Measurements from ENCODE around the gene RHOBTB1. TPM values are rescaled to one million over a fixed set of nuclear protein-coding genes. Genes with fewer than 3 reads are reported as not detected.
A peak's percentile ranks its signal among the peaks of the same experiment; 100 is the strongest.

The RHOBTB1 gene
- total RNA-seq, 1 donor = 32.9 TPM

DNA sequence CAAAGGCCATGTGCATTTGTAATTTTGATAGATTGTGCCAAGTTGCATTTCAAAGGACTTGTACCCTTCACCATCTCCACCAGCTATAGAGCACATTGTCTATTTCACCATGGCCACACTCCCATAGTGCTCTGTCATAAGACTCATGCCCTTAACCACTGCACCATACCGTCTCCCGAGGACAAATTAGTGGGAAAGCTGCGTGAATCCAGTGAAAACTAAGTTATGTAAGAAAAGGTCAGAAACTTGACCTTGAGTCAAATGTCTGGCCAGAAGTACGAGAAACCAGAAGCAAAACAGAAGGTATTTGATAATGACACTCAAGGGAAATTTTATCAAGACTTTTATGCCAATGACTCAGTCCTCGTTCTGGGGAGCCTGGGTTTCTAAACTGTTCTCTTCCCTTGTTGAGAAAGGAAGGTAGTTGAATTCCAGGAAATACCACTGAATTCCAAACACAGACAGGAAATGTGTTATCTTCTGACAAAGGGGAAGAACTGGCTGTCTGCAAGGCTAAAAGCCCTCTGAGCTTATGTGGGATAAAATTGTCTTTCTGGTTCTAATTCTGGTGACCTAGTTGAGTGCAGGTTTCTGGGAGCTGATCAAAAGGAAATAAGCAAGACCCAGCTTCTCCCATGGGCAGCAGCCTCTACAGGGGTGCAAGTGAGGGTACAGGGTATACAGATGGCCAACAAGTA is 116.0 kb downstream of the RHOBTB1 start:
- no peaks in the 10 kb centered on the region for H3K27me3 ChIP-seq (ENCODE audit: insufficient read depth, low read length)
- no peaks in the 10 kb centered on the region for H3K36me3 ChIP-seq (ENCODE audit: insufficient read depth, low read length)
- peak overlapping the region; percentile 8 for H3K27ac ChIP-seq (ENCODE audit: low read depth, low read length)
- H3K4me2 ChIP-seq (ENCODE audit: insufficient read depth, low read length) = peak overlapping the region; percentile 2
- no peaks in the 10 kb centered on the region for H3K9me3 ChIP-seq (ENCODE audit: low read depth, low read length)
- H3K4me3 ChIP-seq (ENCODE audit: insufficient read depth, low read length) = no peak overlapping the region
- H4K20me1 ChIP-seq (ENCODE audit: insufficient read depth, low read length) = no peaks in the 10 kb centered on the region
- peak; percentile 30 for DNase-seq (ENCODE audit: insufficient read length, low spot score, missing footprints)
- no peak for TF ChIP-seq CTCF (IDR thresholded peaks at IDR 0.05; ENCODE audit: extremely low read depth, low read depth, low read length)
- peaks cover 13% of the 10 kb centered on the region for H3K4me1 ChIP-seq (ENCODE audit: insufficient read depth, low read length)
- H3K79me2 ChIP-seq (ENCODE audit: insufficient read depth, low read length) = no peaks in the 10 kb centered on the region
- H2AFZ ChIP-seq (ENCODE audit: low read length) = no peak overlapping the region

DNA sequence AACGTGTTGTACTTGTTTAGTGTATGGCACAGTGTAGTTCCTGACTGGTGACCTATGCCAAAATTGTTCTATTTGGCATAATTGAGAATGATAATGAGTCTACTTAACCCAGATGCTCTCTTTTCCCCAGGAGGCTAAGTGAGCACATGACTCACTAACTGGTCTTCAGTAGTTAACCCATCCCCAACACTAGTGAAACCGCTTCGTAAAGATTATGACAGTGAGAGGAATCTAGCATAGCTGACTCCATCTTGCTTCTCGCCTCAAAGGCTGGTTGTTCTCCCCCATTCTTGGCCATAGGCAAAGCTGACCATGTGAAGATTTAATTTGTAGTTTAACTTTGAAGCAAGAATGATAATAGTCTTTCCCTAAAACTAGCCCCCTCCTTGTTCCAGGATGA is 118.5 kb downstream of the RHOBTB1 start:
- Histone ChIP-seq H3K4me2 (ENCODE audit: insufficient read depth, low read length) (no peak overlapping the region), H3K4me1 (ENCODE audit: insufficient read depth, low read length) (peaks cover 16% of the 10 kb centered on the region), H3K36me3 (ENCODE audit: insufficient read depth, low read length) (no peaks in the 10 kb centered on the region), H2AFZ (ENCODE audit: low read length) (no peak overlapping the region), H3K27me3 (ENCODE audit: insufficient read depth, low read length) (no peaks in the 10 kb centered on the region), H3K79me2 (ENCODE audit: insufficient read depth, low read length) (no peaks in the 10 kb centered on the region), H3K9me3 (ENCODE audit: low read depth, low read length) (no peaks in the 10 kb centered on the region), H4K20me1 (ENCODE audit: insufficient read depth, low read length) (no peaks in the 10 kb centered on the region), H3K27ac (ENCODE audit: low read depth, low read length) (no peak overlapping the region), H3K4me3 (ENCODE audit: insufficient read depth, low read length) (no peak overlapping the region)
- TF ChIP-seq CTCF (IDR thresholded peaks at IDR 0.05; ENCODE audit: extremely low read depth, low read depth, low read length) = no peak
- DNase-seq (ENCODE audit: insufficient read length, low spot score, missing footprints) = no peak

DNA sequence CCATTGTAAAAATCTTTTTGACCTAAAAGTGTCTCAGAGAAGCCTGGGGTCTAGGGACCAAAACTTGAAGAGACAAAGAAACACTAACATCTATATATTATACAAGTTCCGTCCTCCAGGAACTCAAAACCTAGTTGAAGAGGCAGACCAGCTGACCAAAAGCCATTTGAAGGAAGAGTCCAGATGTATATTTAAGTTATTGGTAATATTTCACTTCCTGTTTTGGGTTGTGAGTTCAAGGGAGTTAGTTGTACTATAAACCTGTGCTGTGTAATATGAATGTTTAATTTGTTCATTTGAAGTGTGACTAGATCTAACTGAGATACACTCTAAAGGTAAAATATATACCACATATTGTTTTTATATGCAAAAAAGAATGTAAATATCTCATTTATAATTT is 120.7 kb downstream of the RHOBTB1 start:
- no peaks in the 10 kb centered on the region for H4K20me1 ChIP-seq (ENCODE audit: insufficient read depth, low read length)
- no peak overlapping the region for H2AFZ ChIP-seq (ENCODE audit: low read length)
- H3K27me3 ChIP-seq (ENCODE audit: insufficient read depth, low read length) = no peaks in the 10 kb centered on the region
- no peak overlapping the region for H3K27ac ChIP-seq (ENCODE audit: low read depth, low read length)
- no peaks in the 10 kb centered on the region for H3K9me3 ChIP-seq (ENCODE audit: low read depth, low read length)
- no peak for DNase-seq (ENCODE audit: insufficient read length, low spot score, missing footprints)
- H3K4me3 ChIP-seq (ENCODE audit: insufficient read depth, low read length) = no peak overlapping the region
- H3K4me1 ChIP-seq (ENCODE audit: insufficient read depth, low read length) = peaks cover 23% of the 10 kb centered on the region
- no peak for TF ChIP-seq CTCF (IDR thresholded peaks at IDR 0.05; ENCODE audit: extremely low read depth, low read depth, low read length)
- H3K36me3 ChIP-seq (ENCODE audit: insufficient read depth, low read length) = no peaks in the 10 kb centered on the region
- no peak overlapping the region for H3K4me2 ChIP-seq (ENCODE audit: insufficient read depth, low read length)
- no peaks in the 10 kb centered on the region for H3K79me2 ChIP-seq (ENCODE audit: insufficient read depth, low read length)

DNA sequence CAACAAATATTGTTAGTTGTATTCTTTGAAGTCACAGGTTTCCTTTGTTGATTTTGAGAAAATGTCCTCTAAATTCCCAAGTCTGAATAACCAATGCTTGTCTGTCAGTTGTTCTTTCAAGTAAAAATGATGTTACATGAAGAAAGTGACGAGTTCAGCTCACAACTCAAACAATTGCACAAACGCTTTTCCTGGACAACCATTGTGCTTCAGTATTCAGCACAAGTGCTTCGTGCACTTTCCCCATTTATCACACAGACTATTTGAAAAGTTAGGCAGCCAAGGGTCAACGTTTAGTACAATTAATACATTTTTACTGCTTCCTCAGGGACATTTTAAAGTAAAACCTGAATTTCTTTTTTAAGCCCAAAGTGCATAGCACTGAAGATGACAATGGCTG is 121.2 kb downstream of the RHOBTB1 start:
- no peaks in the 10 kb centered on the region for H3K27me3 ChIP-seq (ENCODE audit: insufficient read depth, low read length)
- H3K36me3 ChIP-seq (ENCODE audit: insufficient read depth, low read length) = no peaks in the 10 kb centered on the region
- H3K27ac ChIP-seq (ENCODE audit: low read depth, low read length) = no peak overlapping the region
- no peaks in the 10 kb centered on the region for H4K20me1 ChIP-seq (ENCODE audit: insufficient read depth, low read length)
- TF ChIP-seq CTCF (IDR thresholded peaks at IDR 0.05; ENCODE audit: extremely low read depth, low read depth, low read length) = no peak
- H3K4me3 ChIP-seq (ENCODE audit: insufficient read depth, low read length) = no peak overlapping the region
- H2AFZ ChIP-seq (ENCODE audit: low read length) = no peak overlapping the region
- no peak for DNase-seq (ENCODE audit: insufficient read length, low spot score, missing footprints)
- H3K4me1 ChIP-seq (ENCODE audit: insufficient read depth, low read length) = peaks cover 23% of the 10 kb centered on the region
- H3K9me3 ChIP-seq (ENCODE audit: low read depth, low read length) = no peaks in the 10 kb centered on the region
- H3K79me2 ChIP-seq (ENCODE audit: insufficient read depth, low read length) = no peaks in the 10 kb centered on the region
- no peak overlapping the region for H3K4me2 ChIP-seq (ENCODE audit: insufficient read depth, low read length)
